Skeletal muscle tissue (tissue), 4 donors: ENCODE data around the gene PER1. TPM values are rescaled to one million over a fixed set of nuclear protein-coding genes. Genes with fewer than 3 reads are reported as not detected.

ENCODE experiments used
- H3K27ac ChIP-seq: one replicate; pipeline ENCODE4 v1.7.0; 2013; ENCODE audit warnings: mild to moderate bottlenecking, low read depth, low read length, inconsistent platforms
- H3K27me3 ChIP-seq, 3 donors: one replicate each; pipeline ENCODE4 v1.7.0; 2013; ENCODE audit warnings: low read length in 3 of 3; ENCODE audit not compliant: control insufficient read depth in 3 of 3, insufficient read depth in 3 of 3
- H3K36me3 ChIP-seq, 3 donors: one replicate each; pipeline ENCODE4 v1.7.0; 2013; ENCODE audit warnings: low read length in 3 of 3; ENCODE audit not compliant: control insufficient read depth in 3 of 3, insufficient read depth in 3 of 3
- H3K4me1 ChIP-seq, 3 donors: one replicate each; pipeline ENCODE4 v1.7.0; 2013; ENCODE audit warnings: low read length in 3 of 3, mild to moderate bottlenecking in 3 of 3; ENCODE audit not compliant: control insufficient read depth in 3 of 3, insufficient read depth in 3 of 3
- H3K4me3 ChIP-seq, 3 donors: one replicate each; pipeline ENCODE4 v1.7.0; 2013; ENCODE audit warnings: low read length in 3 of 3
- H3K9ac ChIP-seq, 3 donors: one replicate each; pipeline ENCODE4 v1.7.0; 2013; ENCODE audit warnings: low read length in 3 of 3, mild to moderate bottlenecking in 3 of 3, moderate library complexity in 2 of 3, low read depth in 1 of 3
- H3K9me3 ChIP-seq, 3 donors: one replicate each; pipeline ENCODE4 v1.7.0; 2013; ENCODE audit warnings: low read length in 3 of 3; ENCODE audit not compliant: control insufficient read depth in 3 of 3
- total RNA-seq: library from RNA; depleted of rRNA; stranded (reverse); fragments of >200 nt; gene quantifications from one replicate; pipeline ENCODE4 v1.2.3, GENCODE V29; 2014
- donor health status: Osteomylitis.

Gene PER1
- total RNA-seq, result 37.1 TPM

GRCh38 chr17:8152112-8152775 lies at the start of gene PER1:
Gene PER1, minus strand, starts transcription at chr17:8152404. Its CDS starts 1,698 bp downstream, at chr17:8150706.
- Histone ChIP-seq H3K27ac (peak within 1 kb of the TSS; percentile 100), H3K9ac (peak within 1 kb of the TSS; percentile 98 to 100 (median 100)), H3K9me3 (no peaks in the 10 kb centered on the region), H3K27me3 (no peaks in the 10 kb centered on the region), H3K36me3 (peaks cover 36 to 42% (median 41%) of the 10 kb centered on the region in 3 donors), H3K4me3 (peak within 1 kb of the TSS; percentile 89 to 94 (median 90)), H3K4me1 (peaks cover 65 to 81% (median 69%) of the 10 kb centered on the region in 3 donors)

DNA sequence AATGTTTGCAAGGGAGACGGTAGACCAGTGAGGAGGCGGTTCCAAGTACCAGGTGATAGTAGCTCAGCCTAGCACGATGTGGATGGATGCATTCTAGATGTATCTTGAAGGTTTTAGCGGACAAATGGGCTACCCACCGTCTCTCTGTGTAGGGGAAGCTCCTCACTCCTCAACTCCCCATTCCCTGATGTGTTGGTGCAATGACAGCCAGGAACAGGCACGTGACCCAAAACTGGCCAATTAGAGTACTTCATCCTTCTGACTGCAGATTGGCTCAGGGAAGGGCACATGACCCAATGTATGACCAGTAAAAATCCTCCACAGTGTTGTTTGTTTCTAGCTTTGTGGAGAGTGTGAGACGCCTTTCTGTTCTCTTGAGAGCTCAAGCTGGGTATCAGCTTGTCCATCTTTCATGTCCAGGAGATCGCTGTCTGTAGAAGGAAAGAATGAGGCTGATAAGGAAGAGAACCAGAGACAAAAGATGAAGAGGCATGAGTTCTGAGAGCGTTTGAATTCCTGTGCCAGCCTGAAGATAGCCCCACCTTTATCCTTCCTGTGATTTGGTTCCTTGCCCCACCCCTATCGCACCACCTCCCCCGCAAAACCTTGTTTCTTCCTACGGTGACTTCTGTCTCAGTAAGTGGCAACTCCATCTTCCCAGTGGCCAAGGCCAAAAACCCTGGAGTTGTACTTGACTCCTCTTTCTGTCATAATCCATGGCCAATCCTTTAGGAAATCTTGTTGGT lies 40.0 kb upstream of the PER1 start:
- no peaks in the 10 kb centered on the region for H3K36me3 ChIP-seq
- H3K9ac ChIP-seq, result peak overlapping the region; percentile 69 to 81 (median 76)
- peak overlapping the region; percentile 74 for H3K27ac ChIP-seq
- H3K27me3 ChIP-seq, result no peaks in the 10 kb centered on the region
- H3K4me1 ChIP-seq, result peaks cover 36 to 45% (median 42%) of the 10 kb centered on the region in 3 donors
- H3K4me3 ChIP-seq, result peak overlapping the region; percentile 59 to 73 (median 66)
- no peaks in the 10 kb centered on the region for H3K9me3 ChIP-seq

DNA sequence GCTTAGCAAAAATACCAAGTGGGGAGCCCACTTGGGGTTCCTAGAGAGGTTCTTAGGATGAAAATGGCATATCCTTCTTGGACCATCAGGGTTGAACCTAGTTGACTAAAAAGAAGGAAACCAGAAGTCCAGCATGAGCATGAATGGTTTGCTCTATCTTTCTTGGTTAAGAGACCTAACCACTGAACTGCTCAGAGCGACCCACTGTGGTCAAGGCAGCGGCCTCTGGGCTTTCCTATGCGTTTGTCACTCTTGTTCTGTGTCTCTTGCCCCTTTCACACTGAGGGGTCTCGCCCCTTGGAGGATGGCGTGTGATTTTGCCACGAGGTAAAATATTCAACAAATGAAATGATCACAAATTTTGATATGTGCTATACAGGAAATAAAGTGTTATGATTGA lies 38.3 kb upstream of the PER1 start:
- Histone ChIP-seq H3K9me3 (no peaks in the 10 kb centered on the region), H3K27ac (peak overlapping the region; percentile 88), H3K36me3 (no peaks in the 10 kb centered on the region), H3K9ac (peak overlapping the region; percentile 68 to 89 (median 84)), H3K4me3 (peak overlapping the region; percentile 38 to 68 (median 60)), H3K27me3 (no peaks in the 10 kb centered on the region), H3K4me1 (peaks cover 47 to 51% (median 49%) of the 10 kb centered on the region in 3 donors)

DNA sequence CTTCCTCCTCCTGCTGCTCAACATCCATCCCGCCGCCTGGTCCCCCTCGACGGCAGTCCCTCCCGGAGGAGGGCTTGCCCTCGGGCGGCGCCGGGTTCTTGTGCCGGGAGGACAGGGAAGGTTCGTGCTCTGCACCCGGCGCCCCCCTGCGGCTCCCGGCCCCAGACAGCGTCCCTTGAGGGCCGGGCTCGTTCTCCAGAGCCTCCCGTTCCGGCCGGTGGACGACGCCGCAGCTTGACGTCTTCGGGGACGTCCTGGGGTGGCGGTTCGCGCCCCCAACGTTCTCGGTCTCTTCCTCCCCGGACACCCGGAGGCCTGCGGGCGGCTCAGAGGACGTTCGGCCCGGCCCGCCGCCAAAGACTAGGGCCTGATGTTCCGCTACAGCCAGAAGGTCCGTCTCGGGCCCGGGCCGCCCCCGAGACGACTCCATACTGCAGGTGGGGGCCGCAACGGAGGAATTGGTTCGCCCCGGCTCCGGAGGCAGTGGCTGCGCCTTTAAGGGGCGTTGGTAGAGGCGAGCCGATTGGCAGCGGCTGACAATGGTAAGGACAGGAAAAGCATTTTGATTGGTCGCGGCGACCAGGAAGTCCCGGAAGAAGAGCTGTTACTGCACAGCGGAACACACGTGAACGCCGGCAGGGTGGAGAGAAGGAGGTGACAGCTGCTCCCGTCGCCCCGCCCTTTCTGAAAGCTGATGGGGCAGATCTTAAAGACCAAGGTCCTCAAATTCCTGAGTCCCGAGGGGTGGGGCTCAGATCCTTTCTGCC lies 37.7 kb upstream of the PER1 start, which contains the start of gene BORCS6:
BORCS6 (minus strand) TSS at position 470 of the 767 bp plus-strand sequence; CDS start at position 430, 40 bp downstream.
- Histone ChIP-seq H3K27me3 (no peaks in the 10 kb centered on the region), H3K4me3 (peak within 1 kb of the TSS; percentile 81 to 96 (median 94)), H3K27ac (peak within 1 kb of the TSS; percentile 88), H3K36me3 (no peaks in the 10 kb centered on the region), H3K9me3 (no peaks in the 10 kb centered on the region), H3K4me1 (peaks cover 47 to 51% (median 49%) of the 10 kb centered on the region in 3 donors), H3K9ac (peak within 1 kb of the TSS; percentile 83 to 89 (median 84))

DNA sequence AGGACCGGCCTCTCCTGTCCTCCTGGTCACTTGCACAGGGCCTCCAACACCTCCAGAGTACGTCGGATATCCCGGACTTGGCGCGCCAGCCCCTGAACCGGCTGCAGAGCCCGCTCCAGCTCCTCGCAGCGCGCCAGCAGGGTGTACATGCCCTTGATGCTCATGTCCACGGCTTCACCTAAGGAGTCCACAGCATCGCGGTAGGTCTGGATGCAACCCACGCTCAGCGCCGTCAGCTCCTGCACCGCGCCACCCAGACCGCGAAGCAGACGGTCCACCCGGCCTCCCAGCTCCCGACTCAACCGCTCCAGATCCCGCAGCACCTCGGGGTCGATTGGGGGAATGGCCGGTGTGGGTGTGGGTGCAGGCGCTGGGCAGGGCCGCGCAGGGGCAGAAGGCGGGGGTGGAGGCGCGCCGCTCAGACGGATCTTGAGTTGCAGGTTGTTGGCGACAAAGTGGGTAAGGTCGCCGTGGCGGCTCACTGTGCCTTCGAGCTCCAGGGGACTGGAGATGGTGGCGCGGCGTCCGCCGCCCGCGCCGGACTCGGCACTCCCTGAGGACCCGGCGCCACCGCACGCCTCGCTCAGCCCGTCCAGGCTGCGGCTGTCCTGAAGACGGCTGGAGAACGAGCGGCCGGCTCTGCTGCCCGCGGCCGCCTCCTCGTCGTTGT lies 37.0 kb upstream of the PER1 start:
- H3K9me3 ChIP-seq, result no peaks in the 10 kb centered on the region
- H3K27me3 ChIP-seq, result no peaks in the 10 kb centered on the region
- H3K27ac ChIP-seq, result peak overlapping the region; percentile 88
- peak overlapping the region; percentile 81 to 96 (median 94) for H3K4me3 ChIP-seq
- peaks cover 47 to 51% (median 49%) of the 10 kb centered on the region in 3 donors for H3K4me1 ChIP-seq
- H3K36me3 ChIP-seq, result no peaks in the 10 kb centered on the region
- peak overlapping the region; percentile 83 to 89 (median 84) for H3K9ac ChIP-seq

- no peaks in the 10 kb centered on the region for H3K36me3 ChIP-seq
- H3K4me3 ChIP-seq, result peak overlapping the region; percentile 81 to 96 (median 94)
- H3K4me1 ChIP-seq, result peaks cover 47 to 51% (median 49%) of the 10 kb centered on the region in 3 donors
- no peaks in the 10 kb centered on the region for H3K9me3 ChIP-seq
- H3K27me3 ChIP-seq, result no peaks in the 10 kb centered on the region
- peak overlapping the region; percentile 77 for H3K27ac ChIP-seq
- peak overlapping the region; percentile 83 to 89 (median 84) for H3K9ac ChIP-seq
Observed at GRCh38 chr17:8188263-8188839, 36.1 kb upstream of the PER1 start.

- no peaks in the 10 kb centered on the region for H3K27me3 ChIP-seq
- H3K4me3 ChIP-seq, result peak overlapping the region; percentile 87 to 96 (median 94)
- no peaks in the 10 kb centered on the region for H3K36me3 ChIP-seq
- peak overlapping the region; percentile 83 to 89 (median 84) for H3K9ac ChIP-seq
- H3K27ac ChIP-seq, result peak overlapping the region; percentile 77
- no peaks in the 10 kb centered on the region for H3K9me3 ChIP-seq
- peaks cover 45 to 49% (median 48%) of the 10 kb centered on the region in 3 donors for H3K4me1 ChIP-seq
Observed at GRCh38 chr17:8187517-8188262, 35.5 kb upstream of the PER1 start.

GRCh38 chr17:8186787-8187516 lies 34.7 kb upstream of the PER1 start:
- peak overlapping the region; percentile 77 for H3K27ac ChIP-seq
- no peaks in the 10 kb centered on the region for H3K9me3 ChIP-seq
- peaks cover 38 to 43% (median 42%) of the 10 kb centered on the region in 3 donors for H3K4me1 ChIP-seq
- no peaks in the 10 kb centered on the region for H3K36me3 ChIP-seq
- H3K9ac ChIP-seq, result peak overlapping the region in 2 of 3 donors; percentile 82 to 89
- peak overlapping the region; percentile 87 to 96 (median 94) for H3K4me3 ChIP-seq
- H3K27me3 ChIP-seq, result no peaks in the 10 kb centered on the region
